Uterus (tissue), 2 donors: ENCODE data around the gene CCDC57.

Experiments
- CTCF ChIP-seq, 4 experiments: fragments of 200-600 bp in 2 of 4; fragments of 450-650 bp in 2 of 4; sonication (generic) in 2 of 4; IDR thresholded peaks; one replicate each; pipeline ENCODE4 v1.5.1; 2016 to 2019; ENCODE audit warnings: antibody characterized with exemption in 4 of 4, mild to moderate bottlenecking in 2 of 4, moderate library complexity in 1 of 4
- POLR2A ChIP-seq, 2 donors: fragments of 450-650 bp; IDR thresholded peaks; one replicate each; pipeline ENCODE4 v1.6.1; 2016; ENCODE audit warnings: antibody characterized with exemption in 2 of 2, mild to moderate bottlenecking in 1 of 2, moderate library complexity in 1 of 2

- no peak for TF ChIP-seq CTCF (IDR thresholded peaks at IDR 0.05)
- no peak for TF ChIP-seq POLR2A (IDR thresholded peaks at IDR 0.05)
Observed at GRCh38 chr17:82221341-82221902, 8.8 kb upstream of the CCDC57 start.
